ENCODE data around the gene BEST3. TPM values are rescaled to one million over a fixed set of nuclear protein-coding genes. Genes with fewer than 3 reads are reported as not detected.
A peak's percentile ranks its signal among the peaks of the same experiment; 100 is the strongest.
"Not testable (repeated sequence)": the region's sequence is repeated elsewhere in the genome, so short reads cannot be mapped to it uniquely, and the experiment has no call there.

The BEST3 gene
- total RNA-seq, 1 donor from 2014 or later, result 0.55 TPM

- peak; percentile 95 for ATAC-seq
- intact Hi-C loops (cut with micrococcal nuclease), result no loop called here
These were observed 10.4 kb downstream of the BEST3 start for GRCh38 chr12:69688471-69689427.

DNA sequence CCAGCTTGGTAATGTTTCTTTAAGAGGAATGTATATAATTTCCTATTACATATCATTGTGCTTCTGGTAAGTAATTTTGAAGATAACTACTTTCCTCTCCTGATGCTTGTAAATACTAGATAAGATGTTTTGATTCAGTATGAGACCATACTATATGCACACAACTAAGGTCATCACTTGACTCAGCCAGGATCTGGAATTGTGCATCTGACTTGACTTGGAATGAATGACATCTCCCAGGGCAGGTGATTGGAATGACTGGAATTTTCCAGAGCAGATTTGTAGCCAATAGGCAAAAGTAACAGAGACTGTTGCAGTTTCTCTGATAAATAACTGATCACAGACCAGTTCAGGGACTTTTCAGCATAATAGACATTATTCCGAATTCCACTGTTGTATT is 11.1 kb downstream of the BEST3 start:
- intact Hi-C loops (cut with micrococcal nuclease), result no loop called here
- no peak for ATAC-seq
- DNase-seq, result no peak

More at GRCh38 chr12:69688471-69689427, 10.4 kb downstream of the BEST3 start:
- DNase-seq, result peak; percentile 55

DNA sequence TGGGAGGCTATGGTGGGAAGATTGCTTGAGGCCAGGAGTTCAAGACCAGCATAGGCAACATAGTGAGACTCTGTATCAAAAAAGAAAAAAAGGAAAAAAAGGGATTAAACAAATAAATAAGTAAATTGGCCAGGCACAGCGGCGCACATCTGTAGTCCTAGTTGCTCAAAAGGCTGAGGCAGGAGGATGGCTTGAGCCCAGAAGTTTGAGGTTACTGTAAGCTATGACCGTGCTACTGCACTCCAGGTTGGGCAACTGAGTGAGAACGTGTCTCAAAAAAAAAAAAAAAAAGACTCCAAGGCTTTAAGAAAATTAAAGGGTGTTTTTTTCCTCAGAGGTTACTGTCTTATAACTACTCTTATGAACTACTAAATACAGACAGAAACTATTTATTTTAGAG is 11.7 kb downstream of the BEST3 start:
- intact Hi-C loops (cut with micrococcal nuclease), result no loop called here
- ATAC-seq (no peak), DNase-seq (no peak)

- intact Hi-C loops (cut with micrococcal nuclease), result no loop called here
- DNase-seq (no peak), ATAC-seq (no peak)
These were observed 12.4 kb downstream of the BEST3 start for GRCh38 chr12:69686731-69687130.

DNA sequence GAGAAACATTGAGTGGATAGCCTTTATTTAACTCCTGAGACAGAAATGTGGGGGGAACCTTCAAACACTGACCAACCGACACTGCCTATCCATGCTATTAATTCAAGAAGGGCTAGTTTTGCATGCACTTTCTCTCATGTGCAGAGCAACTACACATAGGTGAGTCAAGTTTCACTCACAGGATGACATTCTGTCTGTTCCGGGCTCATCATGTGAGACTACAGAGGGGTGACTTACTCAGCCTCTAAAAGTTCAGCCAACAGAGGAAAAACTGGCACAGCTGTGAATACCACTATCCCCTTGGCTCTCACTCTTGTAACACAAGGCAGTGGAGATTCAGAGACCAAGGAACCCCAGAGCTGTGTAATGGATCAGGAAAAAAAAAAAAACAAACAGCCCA is 13.3 kb downstream of the BEST3 start:
- intact Hi-C loops (cut with micrococcal nuclease), result no loop called here
- DNase-seq, result no peak
- no peak for ATAC-seq

- intact Hi-C loops (cut with micrococcal nuclease), result no loop called here
- no peak for ATAC-seq
- no peak for DNase-seq
These were observed 14.6 kb downstream of the BEST3 start for GRCh38 chr12:69684466-69684865.

DNA sequence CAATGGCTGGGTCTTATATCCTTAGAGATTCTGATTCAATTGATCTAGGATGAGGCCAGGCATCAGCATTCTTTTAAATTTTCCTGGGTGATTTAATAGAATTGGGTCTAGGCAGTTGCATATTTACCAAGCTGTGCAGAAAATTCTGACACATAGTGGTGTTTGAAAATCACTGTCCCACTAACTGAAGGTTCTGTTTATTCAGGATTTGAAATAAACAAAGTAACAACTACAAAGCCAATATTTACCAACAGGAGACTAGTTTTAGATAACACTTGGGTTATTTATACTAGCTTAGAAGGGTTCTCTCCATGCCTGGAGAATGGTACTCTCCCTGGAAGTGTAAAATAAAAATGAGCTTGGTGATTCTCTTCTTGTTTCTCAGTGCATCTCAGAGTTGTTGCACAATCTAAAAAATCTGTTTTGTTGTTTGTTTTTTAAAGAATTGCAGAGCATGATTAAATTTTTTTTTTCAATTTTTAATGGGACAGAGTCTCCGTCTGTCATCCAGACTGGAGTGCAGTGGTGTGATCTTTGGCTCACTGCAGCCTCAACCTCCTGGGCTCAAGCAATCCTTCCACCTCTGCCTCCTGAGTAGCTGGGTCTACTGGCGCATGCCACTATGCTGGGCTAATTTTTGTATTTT is 16.9 kb downstream of the BEST3 start:
- DNase-seq (no peak), ATAC-seq (no peak)
- intact Hi-C loops (cut with micrococcal nuclease), result no loop called here

DNA sequence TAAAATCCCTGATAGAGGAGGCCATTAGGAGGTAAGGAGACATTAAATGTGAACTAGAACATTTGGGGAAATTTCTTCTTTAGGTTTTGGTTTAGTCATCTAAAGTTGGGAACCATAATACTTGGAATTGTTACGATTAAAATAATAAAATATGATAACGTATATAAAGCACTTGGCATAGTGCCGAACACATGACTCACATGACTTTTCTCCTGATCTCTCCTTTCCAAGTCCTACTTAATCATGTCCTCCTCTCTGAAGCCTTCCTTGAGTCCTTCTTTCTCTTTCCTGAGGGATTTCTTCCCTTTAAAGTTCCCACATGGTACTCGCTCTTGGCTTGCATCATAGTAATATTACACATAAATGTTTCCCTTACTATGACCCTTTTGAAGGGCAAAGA is 20.0 kb downstream of the BEST3 start:
- ATAC-seq (no peak), DNase-seq (no peak)
- intact Hi-C loops (cut with micrococcal nuclease), result no loop called here

GRCh38 chr12:69676257-69677012 is 22.7 kb downstream of the BEST3 start:
- no peak for ATAC-seq
- DNase-seq, result no peak
- intact Hi-C loops (cut with micrococcal nuclease), result no loop called here

GRCh38 chr12:69672195-69672594 is 26.9 kb downstream of the BEST3 start:
- intact Hi-C loops (cut with micrococcal nuclease), result no loop called here

DNA sequence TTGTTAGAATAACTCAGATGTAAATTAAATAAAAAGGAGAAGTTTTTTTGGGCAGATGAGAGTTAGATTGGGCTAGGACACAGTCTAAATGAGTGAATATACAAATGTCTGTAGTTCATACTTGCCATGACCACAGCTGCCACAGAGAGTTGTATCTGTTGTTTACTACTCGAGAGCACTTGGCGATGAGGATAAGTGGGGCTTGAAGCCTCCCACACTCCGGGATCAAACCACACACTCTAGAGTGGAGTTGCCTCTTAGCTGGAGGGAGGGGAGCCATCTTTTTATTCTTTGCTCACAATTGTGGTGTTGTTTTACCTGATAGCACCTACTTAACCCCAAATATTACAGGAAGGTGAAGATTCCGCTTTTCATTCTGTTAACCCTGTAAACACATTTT is 27.5 kb downstream of the BEST3 start:
- DNase-seq (no peak), ATAC-seq (no peak)
- intact Hi-C loops (cut with micrococcal nuclease), result no loop called here

More at GRCh38 chr12:69672195-69672594, 26.9 kb downstream of the BEST3 start:
- ATAC-seq (no peak), DNase-seq (no peak)

DNA sequence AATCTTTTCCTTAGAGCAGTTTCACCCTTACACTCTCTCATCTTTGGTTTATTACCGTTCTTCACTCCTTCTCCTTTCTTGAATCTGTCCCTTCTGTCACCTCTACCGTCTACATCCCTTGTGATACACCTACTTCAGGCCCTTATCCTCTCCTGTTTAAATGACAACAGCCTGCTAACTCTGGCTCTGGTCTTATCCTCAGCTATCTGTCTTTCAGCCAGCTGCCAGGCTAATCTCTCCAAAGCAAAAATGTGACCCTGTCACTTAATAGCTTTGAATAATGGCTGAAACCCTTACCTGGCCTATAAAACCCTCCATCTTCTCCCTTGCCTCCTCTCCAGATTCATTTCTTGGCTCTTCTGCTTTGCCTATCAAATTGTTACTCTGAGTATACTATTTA is 32.3 kb downstream of the BEST3 start:
- ATAC-seq (no peak), DNase-seq (no peak)
- intact Hi-C loops (cut with micrococcal nuclease), result no loop called here

DNA sequence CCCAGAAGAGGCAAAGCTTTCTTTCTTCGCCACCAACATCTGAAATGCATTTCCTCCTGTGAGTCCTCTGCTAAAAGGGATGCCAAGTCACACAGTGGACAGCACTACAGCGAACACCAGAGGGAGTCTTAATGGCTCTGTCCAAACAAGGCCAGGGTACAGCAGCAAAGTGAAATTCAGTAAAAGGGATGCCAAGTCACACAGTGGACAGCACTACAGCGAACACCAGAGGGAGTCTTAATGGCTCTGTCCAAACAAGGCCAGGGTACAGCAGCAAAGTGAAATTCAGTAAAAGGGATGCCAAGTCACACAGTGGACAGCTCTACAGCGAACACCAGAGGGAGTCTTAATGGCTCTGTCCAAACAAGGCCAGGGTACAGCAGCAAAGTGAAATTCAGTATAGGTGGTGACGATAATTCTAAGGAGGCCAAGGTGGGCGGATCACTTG is 34.1 kb downstream of the BEST3 start:
- DNase-seq; intact Hi-C loops (cut with micrococcal nuclease): not testable (repeated sequence)
- peak; percentile 59 for ATAC-seq

GRCh38 chr12:69663726-69664125 is 35.4 kb downstream of the BEST3 start:
- intact Hi-C loops (cut with micrococcal nuclease), result no loop called here
- no peak for ATAC-seq

DNA sequence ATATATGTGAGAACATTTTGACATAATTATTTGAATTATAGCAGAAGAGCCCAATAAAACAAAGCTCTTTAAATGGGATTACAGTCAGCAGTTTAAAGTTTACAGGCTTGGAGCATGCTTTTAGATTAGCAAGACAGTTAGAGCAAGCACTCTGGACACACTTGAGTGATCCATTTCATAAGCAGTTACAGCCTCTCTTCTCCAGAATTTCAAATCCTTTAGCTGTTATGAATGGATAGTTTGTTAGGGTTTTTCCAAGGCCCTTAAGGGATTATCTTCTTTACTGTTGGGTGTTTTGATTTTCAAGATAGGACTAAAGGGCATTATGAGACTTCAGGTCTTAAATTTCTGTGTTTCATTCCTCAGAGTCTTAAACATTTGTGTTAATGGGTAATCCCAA is 36.3 kb downstream of the BEST3 start:
- DNase-seq, result no peak
- intact Hi-C loops (cut with micrococcal nuclease), result no loop called here
- no peak for ATAC-seq

More at GRCh38 chr12:69663726-69664125, 35.4 kb downstream of the BEST3 start:
- DNase-seq, result no peak

DNA sequence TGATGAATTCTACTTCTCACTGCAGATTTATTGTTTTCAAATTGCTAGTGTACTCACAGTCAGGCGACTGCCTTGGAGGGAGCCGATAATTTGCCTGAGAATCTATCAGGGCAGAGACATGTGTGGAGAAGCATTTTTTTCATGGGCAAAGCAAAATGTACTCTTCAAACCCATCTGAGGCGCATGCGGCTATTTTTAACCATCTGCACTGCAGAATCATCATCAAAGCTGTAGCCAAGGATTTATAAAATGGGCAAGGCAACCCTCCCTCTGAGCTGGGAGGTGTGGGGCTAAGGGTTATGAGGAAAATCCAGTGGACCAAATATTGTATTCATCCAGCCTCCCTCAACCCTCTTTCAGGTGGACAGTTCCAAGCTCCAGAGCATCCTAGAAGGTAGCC is 37.7 kb downstream of the BEST3 start:
- intact Hi-C loops (cut with micrococcal nuclease), result no loop called here
- peak; percentile 59 for ATAC-seq
- DNase-seq, result no peak

- intact Hi-C loops (cut with micrococcal nuclease), result no loop called here
- no peak for DNase-seq
These were observed 38.8 kb downstream of the BEST3 start for GRCh38 chr12:69660164-69660863.

DNA sequence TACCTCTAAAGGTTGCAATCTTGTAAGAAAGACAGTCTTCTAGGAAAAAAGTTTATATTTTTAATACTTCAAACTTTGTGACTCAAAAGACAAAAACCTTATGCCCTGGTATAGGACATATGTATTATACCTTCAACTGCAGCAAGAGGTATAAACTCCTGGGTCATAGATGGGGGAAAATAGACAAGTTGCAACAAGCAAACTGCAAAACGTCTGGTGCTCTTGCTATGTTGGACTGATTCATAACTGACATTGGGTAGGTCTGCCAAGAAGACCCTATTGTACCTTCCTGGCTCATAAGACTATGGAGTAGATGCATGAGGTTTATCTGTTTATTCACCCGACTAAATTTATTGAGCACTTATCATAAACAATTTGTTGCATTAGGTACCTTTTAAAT is 40.9 kb downstream of the BEST3 start:
- no peak for ATAC-seq
- intact Hi-C loops (cut with micrococcal nuclease), result no loop called here
- no peak for DNase-seq

More at GRCh38 chr12:69660164-69660863, 38.8 kb downstream of the BEST3 start:
- ATAC-seq, result no peak

Data from left ventricle myocardium superior (tissue), 1 donor.